SK-N-SH (cell line): ENCODE results near the gene ZC3H18. TPM values are rescaled to one million over a fixed set of nuclear protein-coding genes. Genes with fewer than 3 reads are reported as not detected.

Experiments used
- CTCF ChIA-PET: fragments of 300-600, 350-600 bp; formaldehyde crosslinking; extraction: SDS; loops from one replicate; lab custom pipeline; 2021; lab: Yijun Ruan, JAX
- POLR2A ChIA-PET: fragments of 350-600 bp; sonication (Branson Sonifier 250); formaldehyde crosslinking; extraction: SDS; loops from one replicate; lab custom pipeline; 2020; ENCODE audit warnings: antibody characterized with exemption, inconsistent platforms; lab: Yijun Ruan, JAX
- DNase-seq: peaks from one replicate; pipeline ENCODE4 v3.0.0; 2012
- H2AFZ ChIP-seq: fragments of 200-600 bp; sonication (generic); 2 replicates; pipeline ENCODE4 v1.8.1; 2016; ENCODE audit warnings: antibody characterized with exemption, mild to moderate bottlenecking, low read depth
- H3F3A ChIP-seq: fragments of 200-600 bp; sonication (generic); replicated peaks from 2 replicates; pipeline ENCODE3; 2016; ENCODE audit warnings: antibody characterized with exemption, mild to moderate bottlenecking; ENCODE audit not compliant: insufficient read depth
- H3K27ac ChIP-seq, 2 experiments: fragments of 200-500 bp in 1 of 2; fragments of 200-600 bp in 1 of 2; sonication (Bioruptor generic) in 1 of 2; sonication (generic), shearing (Covaris generic) in 1 of 2; 2 replicates each; pipeline versions ENCODE4 v1.5.1 to v1.6.1; 2014 to 2016; ENCODE audit warnings: low read depth in 2 of 2, inconsistent platforms in 1 of 2, low read length in 1 of 2, mild to moderate bottlenecking in 1 of 2, mixed read lengths in 1 of 2
- H3K27me3 ChIP-seq: fragments of 200-600 bp; sonication (generic), shearing (Covaris generic); 2 replicates; pipeline ENCODE4 v1.6.1; 2016; ENCODE audit warnings: mixed run types; ENCODE audit not compliant: insufficient read depth
- H3K36me3 ChIP-seq, 2 experiments: fragments of 200-500 bp in 1 of 2; fragments of 200-600 bp in 1 of 2; sonication (Bioruptor generic) in 1 of 2; sonication (generic) in 1 of 2; replicated peaks in 1 of 2; 2 replicates each; pipeline versions ENCODE3 to v1.5.1; 2014 to 2016; ENCODE audit warnings: low read length in 1 of 2, mild to moderate bottlenecking in 1 of 2; ENCODE audit not compliant: insufficient read depth in 2 of 2, control insufficient read depth in 1 of 2
- H3K4me1 ChIP-seq, 2 experiments: fragments of 200-500 bp in 1 of 2; fragments of 200-600 bp in 1 of 2; sonication (Bioruptor generic) in 1 of 2; sonication (generic), shearing (Covaris generic) in 1 of 2; 2 replicates each; pipeline versions ENCODE4 v1.5.1 to v1.6.1; 2014 to 2016; ENCODE audit warnings: low read depth in 1 of 2, low read length in 1 of 2, mixed run types in 1 of 2; ENCODE audit not compliant: insufficient read depth in 2 of 2, control insufficient read depth in 1 of 2
- H3K4me2 ChIP-seq: fragments of 200-600 bp; sonication (generic), shearing (Covaris generic); 2 replicates; pipeline ENCODE4 v1.6.1; 2017; ENCODE audit warnings: mixed run types
- H3K4me3 ChIP-seq, 2 experiments: fragments of 200-500 bp in 1 of 2; fragments of 200-600 bp in 1 of 2; sonication (Bioruptor generic) in 1 of 2; sonication (generic), shearing (Covaris generic) in 1 of 2; 2 replicates each; pipeline versions ENCODE4 v1.5.1 to v1.8.1; 2014 to 2016; ENCODE audit warnings: low read depth in 2 of 2, inconsistent platforms in 1 of 2, low read length in 1 of 2, mild to moderate bottlenecking in 1 of 2, mixed read lengths in 1 of 2, moderate library complexity in 1 of 2
- H3K79me2 ChIP-seq: fragments of 200-600 bp; sonication (generic); 2 replicates; pipeline ENCODE4 v1.8.1; 2017; ENCODE audit warnings: mild to moderate bottlenecking; ENCODE audit not compliant: insufficient read depth
- H3K9ac ChIP-seq: fragments of 200-600 bp; sonication (generic); 2 replicates; pipeline ENCODE4 v1.6.1; 2017; ENCODE audit warnings: mixed run types
- H3K9me2 ChIP-seq: fragments of 200-600 bp; sonication (generic); 2 replicates; pipeline ENCODE4 v1.6.1; 2017; ENCODE audit warnings: mixed run types
- H3K9me3 ChIP-seq: fragments of 200-600 bp; sonication (generic); 2 replicates; pipeline ENCODE4 v1.6.1; 2017; ENCODE audit warnings: mixed run types, mild to moderate bottlenecking, moderate library complexity
- H4K20me1 ChIP-seq: fragments of 200-600 bp; sonication (generic); 2 replicates; pipeline ENCODE4 v1.6.1; 2017; ENCODE audit warnings: mild to moderate bottlenecking, mixed run types; ENCODE audit not compliant: insufficient read depth
- FOSL2 ChIP-seq: IDR thresholded peaks from 2 replicates; pipeline ENCODE4 v1.4.0; 2012; ENCODE audit warnings: low read depth, mild to moderate bottlenecking, moderate library complexity, borderline replicate concordance
- MAX ChIP-seq: IDR thresholded peaks from 2 replicates; pipeline ENCODE4 v1.4.0; 2012; ENCODE audit warnings: low read depth
- MEF2A ChIP-seq: IDR thresholded peaks from 2 replicates; pipeline ENCODE4 v1.4.0; 2012; ENCODE audit warnings: low read depth, borderline replicate concordance
- MXI1 ChIP-seq: IDR thresholded peaks from 2 replicates; pipeline ENCODE4 v1.6.1; 2012; ENCODE audit warnings: mild to moderate bottlenecking, low read depth, low read length, improper control_type of control experiment
- NFIC ChIP-seq: IDR thresholded peaks from 2 replicates; pipeline ENCODE4 v1.4.0; 2012; ENCODE audit warnings: borderline replicate concordance
- NRF1 ChIP-seq: IDR thresholded peaks from 2 replicates; pipeline ENCODE4 v1.6.1; 2012; ENCODE audit warnings: low read depth, mild to moderate bottlenecking, low read length
- POLR2AphosphoS5 ChIP-seq: IDR thresholded peaks from 2 replicates; pipeline ENCODE4 v1.6.1; 2012; ENCODE audit warnings: low read depth, low read length
- RCOR1 ChIP-seq: fragments of 150-350 bp; IDR thresholded peaks from 2 replicates; pipeline ENCODE4 v1.6.1; 2017; ENCODE audit warnings: antibody characterized with exemption, low read length
- RFX5 ChIP-seq: IDR thresholded peaks from 2 replicates; pipeline ENCODE4 v1.6.1; 2012; ENCODE audit warnings: mild to moderate bottlenecking, improper control_type of control experiment, low read length
- YY1 ChIP-seq: IDR thresholded peaks from 2 replicates; pipeline ENCODE4 v1.4.0; 2012; ENCODE audit warnings: low read depth, mild to moderate bottlenecking
- WGBS: methylation state at CpG from one replicate; pipeline ENCODE4 v1.1.6; 2017; ENCODE audit warnings: low lambda C conversion rate; 5-methylcytosine and 5-hydroxymethylcytosine counted together
- polyA plus RNA-seq, 3 experiments: library from polyadenylated mRNA; depleted of rRNA; stranded (reverse); fragments of >200 nt; gene quantifications; 2 replicates each; pipeline ENCODE4 v1.2.3, GENCODE V29; 2012

ZC3H18 gene
- polyA plus RNA-seq, 1 of the 3 experiments (the other 2 are of a cell fraction), result 32.7 TPM

GRCh38 chr16:88624977-88625576 is 54.9 kb downstream of the ZC3H18 start:
- ChIA-PET CTCF (no interaction called here), POLR2A (no interaction called here)
- 79% methylated on average over 9 of the region's 17 CpGs for WGBS
- H4K20me1 ChIP-seq, result peaks cover 2% of the 10 kb centered on the region; the same call in 1 of the 2 replicates
- no peaks in the 10 kb centered on the region for H3K79me2 ChIP-seq
- H3K4me1 ChIP-seq, result no peaks in the 10 kb centered on the region
- H3K9ac ChIP-seq, result no peak overlapping the region
- no peaks in the 10 kb centered on the region for H3K27me3 ChIP-seq
- DNase-seq, result no peak
- H3K4me3 ChIP-seq, result no peak overlapping the region
- TF ChIP-seq MEF2A, result no peak
- H2AFZ ChIP-seq, result no peak overlapping the region
- no peaks in the 10 kb centered on the region for H3K9me2 ChIP-seq
- H3K9me3 ChIP-seq, result no peaks in the 10 kb centered on the region
- H3K36me3 ChIP-seq, result peaks cover 8 to 54% of the 10 kb centered on the region in 2 experiments
- H3F3A ChIP-seq, result no peaks in the 10 kb centered on the region
- no peak overlapping the region for H3K27ac ChIP-seq
- H3K4me2 ChIP-seq, result no peak overlapping the region

GRCh38 chr16:88626646-88627045 is 56.4 kb downstream of the ZC3H18 start:
- no peak overlapping the region for H3K9ac ChIP-seq
- no peak for DNase-seq
- no peak overlapping the region for H3K27ac ChIP-seq
- H3K36me3 ChIP-seq, result peaks cover 10 to 67% of the 10 kb centered on the region in 2 experiments
- no peak overlapping the region for H3K4me3 ChIP-seq
- ChIA-PET CTCF (interaction anchor here (1.1 kb wide), 1 partner anchor 11 kb away, joined by 3 read pairs; no protein-coding TSS in a partner anchor), POLR2A (no interaction called here)
- H3K79me2 ChIP-seq, result no peaks in the 10 kb centered on the region
- no peak overlapping the region for H3K4me2 ChIP-seq
- no peak for TF ChIP-seq RCOR1
- TF ChIP-seq MEF2A, result no peak
- TF ChIP-seq RFX5, result no peak
- TF ChIP-seq NRF1, result no peak
- TF ChIP-seq NFIC, result no peak
- TF ChIP-seq YY1, result no peak
- TF ChIP-seq MXI1, result no peak
- TF ChIP-seq FOSL2, result no peak
- TF ChIP-seq MAX, result no peak
- TF ChIP-seq POLR2AphosphoS5, result no peak
- no peaks in the 10 kb centered on the region for H3K27me3 ChIP-seq
- no peaks in the 10 kb centered on the region for H3K9me2 ChIP-seq
- H3F3A ChIP-seq, result peaks cover 1% of the 10 kb centered on the region
- no peak overlapping the region for H2AFZ ChIP-seq
- H3K4me1 ChIP-seq, result no peaks in the 10 kb centered on the region
- no peaks in the 10 kb centered on the region for H3K9me3 ChIP-seq
- WGBS, result 98% methylated on average over 7 of the region's 9 CpGs
- H4K20me1 ChIP-seq, result no peaks in the 10 kb centered on the region

- 95% methylated on average over 13 of the region's 27 CpGs for whole genome bisulfite sequencing
- no peak overlapping the region for H3K4me2 ChIP-seq
- H2AFZ ChIP-seq, result no peak overlapping the region
- H3K9me3 ChIP-seq, result no peaks in the 10 kb centered on the region
- CTCF ChIA-PET, result interaction anchor here (1.1 kb wide), 1 partner anchor 10 kb away, joined by 3 read pairs; no protein-coding TSS in a partner anchor
- H3K4me1 ChIP-seq, result no peaks in the 10 kb centered on the region
- POLR2A ChIA-PET, result no interaction called here
- no peaks in the 10 kb centered on the region for H4K20me1 ChIP-seq
- H3K9me2 ChIP-seq, result no peaks in the 10 kb centered on the region
- no peak for DNase-seq
- no peaks in the 10 kb centered on the region for H3K79me2 ChIP-seq
- peaks cover 3% of the 10 kb centered on the region for H3F3A ChIP-seq
- no peak overlapping the region for H3K27ac ChIP-seq
- no peak for TF ChIP-seq MXI1
- no peaks in the 10 kb centered on the region for H3K27me3 ChIP-seq
- peaks cover 12 to 66% of the 10 kb centered on the region in 2 experiments for H3K36me3 ChIP-seq
- H3K4me3 ChIP-seq, result no peak overlapping the region
- H3K9ac ChIP-seq, result no peak overlapping the region
Measured at GRCh38 chr16:88627531-88628411, 57.6 kb downstream of the ZC3H18 start.
